OCI-LY3 (cell line): ENCODE data around the gene FAM135A.

Experiments
- EZH2phosphoT487 ChIP-seq: fragments of 200-600 bp; shearing (Covaris generic); IDR thresholded peaks from 2 replicates; pipeline ENCODE4 v1.6.1; 2018; ENCODE audit warnings: antibody characterized with exemption, mixed run types, low read depth
- TF ChIP-seq, protein P1 (sequence below): fragments of 200-600, 300-600 bp; sonication (generic); IDR thresholded peaks from 2 replicates; pipeline ENCODE4 v1.5.1; 2014; ENCODE audit warnings: antibody characterized with exemption, low read length, low read depth

DNA sequence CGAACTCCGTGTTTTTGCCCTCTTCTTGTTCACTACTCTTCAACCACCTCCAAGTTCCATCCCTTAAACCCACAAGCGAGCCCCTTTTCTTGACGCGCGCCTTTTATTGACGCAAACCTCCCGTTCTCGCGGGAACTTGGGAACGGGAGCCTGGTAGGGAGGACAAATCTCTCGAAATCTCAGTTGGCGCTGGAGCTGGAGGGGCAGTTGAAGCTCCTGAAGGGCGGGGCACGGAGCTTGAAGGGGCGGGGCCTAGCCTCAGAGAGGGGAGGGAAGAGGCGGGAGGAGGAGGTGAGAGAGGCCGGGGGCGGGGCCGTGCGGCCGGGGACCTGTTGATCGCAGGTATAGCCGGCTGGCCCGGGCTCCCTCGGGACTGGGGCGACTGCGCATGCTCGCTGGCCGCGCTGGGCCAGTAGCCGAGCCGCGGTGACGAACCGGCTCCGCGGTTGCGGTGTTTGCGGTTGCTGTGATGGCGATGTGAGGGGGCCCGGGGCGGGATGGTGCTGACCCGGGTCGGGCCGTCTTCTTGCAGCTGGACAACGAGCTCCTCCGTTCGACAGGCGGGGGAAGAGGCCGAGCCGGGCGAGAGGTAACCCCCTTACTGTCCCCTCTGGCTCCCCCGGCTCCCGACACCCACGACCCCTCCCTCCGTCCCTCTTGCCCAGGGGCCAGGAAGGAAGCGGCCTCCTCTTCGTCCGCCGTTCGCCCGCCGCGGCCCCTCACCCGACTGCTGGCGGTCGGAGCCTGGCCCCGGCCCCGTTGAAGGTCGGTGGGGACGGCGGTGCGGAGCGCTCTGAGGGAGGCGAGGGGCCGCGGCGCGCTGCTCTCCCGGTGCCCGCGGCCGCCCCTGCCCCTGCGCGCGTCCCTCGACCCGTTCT, at the start of gene FAM135A:
- TF ChIP-seq, protein P1, sequence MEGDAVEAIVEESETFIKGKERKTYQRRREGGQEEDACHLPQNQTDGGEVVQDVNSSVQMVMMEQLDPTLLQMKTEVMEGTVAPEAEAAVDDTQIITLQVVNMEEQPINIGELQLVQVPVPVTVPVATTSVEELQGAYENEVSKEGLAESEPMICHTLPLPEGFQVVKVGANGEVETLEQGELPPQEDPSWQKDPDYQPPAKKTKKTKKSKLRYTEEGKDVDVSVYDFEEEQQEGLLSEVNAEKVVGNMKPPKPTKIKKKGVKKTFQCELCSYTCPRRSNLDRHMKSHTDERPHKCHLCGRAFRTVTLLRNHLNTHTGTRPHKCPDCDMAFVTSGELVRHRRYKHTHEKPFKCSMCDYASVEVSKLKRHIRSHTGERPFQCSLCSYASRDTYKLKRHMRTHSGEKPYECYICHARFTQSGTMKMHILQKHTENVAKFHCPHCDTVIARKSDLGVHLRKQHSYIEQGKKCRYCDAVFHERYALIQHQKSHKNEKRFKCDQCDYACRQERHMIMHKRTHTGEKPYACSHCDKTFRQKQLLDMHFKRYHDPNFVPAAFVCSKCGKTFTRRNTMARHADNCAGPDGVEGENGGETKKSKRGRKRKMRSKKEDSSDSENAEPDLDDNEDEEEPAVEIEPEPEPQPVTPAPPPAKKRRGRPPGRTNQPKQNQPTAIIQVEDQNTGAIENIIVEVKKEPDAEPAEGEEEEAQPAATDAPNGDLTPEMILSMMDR: no peak
- TF ChIP-seq EZH2phosphoT487: no peak
